Measurements from ENCODE around the gene KRTAP5-3. TPM values are rescaled to one million over a fixed set of nuclear protein-coding genes. Genes with fewer than 3 reads are reported as not detected.
"Not testable (repeated sequence)": the region's sequence is repeated elsewhere in the genome, so short reads cannot be mapped to it uniquely, and the experiment has no call there.

KRTAP5-3 gene
- total RNA-seq = not detected

GRCh38 chr11:1608363-1608762 lies at the start of gene KRTAP5-3:
Gene KRTAP5-3, minus strand, starts transcription at chr11:1608463. Its CDS starts 78 bp downstream, at chr11:1608385.
- no peak for DNase-seq

GRCh38 chr11:1656670-1657069 lies 48.4 kb upstream of the KRTAP5-3 start:
- DNase-seq = no peak

- no peak for DNase-seq
Measured at GRCh38 chr11:1656061-1656441, 47.8 kb upstream of the KRTAP5-3 start.

- no peak for DNase-seq
Measured at GRCh38 chr11:1655168-1656060, 47.2 kb upstream of the KRTAP5-3 start.

GRCh38 chr11:1654388-1655167 lies 46.3 kb upstream of the KRTAP5-3 start:
- no peak for DNase-seq

GRCh38 chr11:1653541-1654387 lies 45.5 kb upstream of the KRTAP5-3 start:
- DNase-seq = no peak

GRCh38 chr11:1652771-1653540 lies 44.7 kb upstream of the KRTAP5-3 start:
- peak; percentile 75 for DNase-seq

GRCh38 chr11:1652442-1652770 lies 44.1 kb upstream of the KRTAP5-3 start:
- DNase-seq = no peak

GRCh38 chr11:1652026-1652425 lies 43.8 kb upstream of the KRTAP5-3 start:
- DNase-seq = no peak

GRCh38 chr11:1651411-1651980 lies 43.2 kb upstream of the KRTAP5-3 start:
- DNase-seq = no peak

GRCh38 chr11:1650918-1651262 lies 42.6 kb upstream of the KRTAP5-3 start:
- no peak for DNase-seq

GRCh38 chr11:1650034-1650917 lies 42.0 kb upstream of the KRTAP5-3 start:
- DNase-seq = no peak

- no peak for DNase-seq
Measured at GRCh38 chr11:1648653-1649420, 40.6 kb upstream of the KRTAP5-3 start.

GRCh38 chr11:1647901-1648652 lies 39.8 kb upstream of the KRTAP5-3 start:
- no peak for DNase-seq

GRCh38 chr11:1646540-1646939 lies 38.3 kb upstream of the KRTAP5-3 start:
- DNase-seq = not testable (repeated sequence)

- no peak for DNase-seq
Measured at GRCh38 chr11:1645357-1645821, 37.1 kb upstream of the KRTAP5-3 start.

GRCh38 chr11:1644601-1645356 lies 36.5 kb upstream of the KRTAP5-3 start:
- DNase-seq = no peak

- no peak for DNase-seq
Measured at GRCh38 chr11:1643146-1643690, 35.0 kb upstream of the KRTAP5-3 start.

Data from effector CD4-positive, alpha-beta T cell (primary cell).